ENCODE data around the gene RRP9.

RRP9 gene

DNA sequence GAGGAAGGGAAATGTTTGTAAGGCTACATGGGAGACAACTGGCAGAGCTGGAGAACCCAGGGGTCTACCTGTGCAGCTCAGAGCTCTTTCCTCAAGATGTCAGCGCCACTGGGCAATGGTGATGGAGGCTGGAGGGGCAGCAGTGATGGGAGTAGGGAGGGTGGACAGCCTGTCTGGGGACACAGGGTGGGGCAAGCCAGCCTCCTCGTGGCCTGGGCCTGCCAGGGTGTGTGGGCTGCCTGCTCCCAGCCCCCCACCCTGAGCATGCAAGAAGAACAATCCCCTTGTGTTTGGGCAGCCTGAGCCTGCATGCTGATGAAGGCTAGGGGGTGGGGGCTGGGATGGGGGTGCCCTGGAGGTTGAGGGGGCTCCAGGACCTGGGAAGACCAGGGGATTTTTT is 24.3 kb upstream of the RRP9 start:
- no peaks in the 10 kb centered on the region for H3K36me3 ChIP-seq (ENCODE audit: insufficient read depth, low read length)
- H3K4me1 ChIP-seq (ENCODE audit: insufficient read depth, low read length): peaks cover 26% of the 10 kb centered on the region
- H3K9me3 ChIP-seq (ENCODE audit: control insufficient read depth, insufficient read depth, low read length): no peaks in the 10 kb centered on the region
- no peak overlapping the region for H3K9ac ChIP-seq (ENCODE audit: low read depth, low read length)

GRCh38 chr3:51964521-51964920 is 22.8 kb upstream of the RRP9 start:
- Histone ChIP-seq H3K9ac (ENCODE audit: low read depth, low read length) (no peak overlapping the region), H3K9me3 (ENCODE audit: control insufficient read depth, insufficient read depth, low read length) (no peaks in the 10 kb centered on the region), H3K4me1 (ENCODE audit: insufficient read depth, low read length) (peaks cover 26% of the 10 kb centered on the region), H3K36me3 (ENCODE audit: insufficient read depth, low read length) (no peaks in the 10 kb centered on the region)

GRCh38 chr3:51963951-51964451 is 22.3 kb upstream of the RRP9 start:
- Histone ChIP-seq H3K9me3 (ENCODE audit: control insufficient read depth, insufficient read depth, low read length) (no peaks in the 10 kb centered on the region), H3K4me1 (ENCODE audit: insufficient read depth, low read length) (peaks cover 22% of the 10 kb centered on the region), H3K9ac (ENCODE audit: low read depth, low read length) (no peak overlapping the region), H3K36me3 (ENCODE audit: insufficient read depth, low read length) (no peaks in the 10 kb centered on the region)

- Histone ChIP-seq H3K9me3 (ENCODE audit: control insufficient read depth, insufficient read depth, low read length) (no peaks in the 10 kb centered on the region), H3K36me3 (ENCODE audit: insufficient read depth, low read length) (no peaks in the 10 kb centered on the region), H3K9ac (ENCODE audit: low read depth, low read length) (no peak overlapping the region), H3K4me1 (ENCODE audit: insufficient read depth, low read length) (peaks cover 16% of the 10 kb centered on the region; the same call in 1 of the 2 replicates)
Measured at GRCh38 chr3:51962854-51963530, 21.3 kb upstream of the RRP9 start.

GRCh38 chr3:51961602-51962569 is 20.2 kb upstream of the RRP9 start:
- no peak overlapping the region for H3K9ac ChIP-seq (ENCODE audit: low read depth, low read length)
- no peaks in the 10 kb centered on the region for H3K36me3 ChIP-seq (ENCODE audit: insufficient read depth, low read length)
- H3K4me1 ChIP-seq (ENCODE audit: insufficient read depth, low read length): peaks cover 16% of the 10 kb centered on the region; the same call in 1 of the 2 replicates
- no peaks in the 10 kb centered on the region for H3K9me3 ChIP-seq (ENCODE audit: control insufficient read depth, insufficient read depth, low read length)

GRCh38 chr3:51961011-51961410 is 19.3 kb upstream of the RRP9 start:
- H3K9ac ChIP-seq (ENCODE audit: low read depth, low read length): no peak overlapping the region
- no peaks in the 10 kb centered on the region for H3K36me3 ChIP-seq (ENCODE audit: insufficient read depth, low read length)
- peaks cover 11% of the 10 kb centered on the region; the same call in 1 of the 2 replicates for H3K4me1 ChIP-seq (ENCODE audit: insufficient read depth, low read length)
- no peaks in the 10 kb centered on the region for H3K9me3 ChIP-seq (ENCODE audit: control insufficient read depth, insufficient read depth, low read length)

GRCh38 chr3:51960386-51960785 is 18.7 kb upstream of the RRP9 start:
- Histone ChIP-seq H3K9ac (ENCODE audit: low read depth, low read length) (no peak overlapping the region), H3K36me3 (ENCODE audit: insufficient read depth, low read length) (no peaks in the 10 kb centered on the region), H3K4me1 (ENCODE audit: insufficient read depth, low read length) (peaks cover 9% of the 10 kb centered on the region; the same call in 1 of the 2 replicates), H3K9me3 (ENCODE audit: control insufficient read depth, insufficient read depth, low read length) (no peaks in the 10 kb centered on the region)

GRCh38 chr3:51959651-51960050 is 17.9 kb upstream of the RRP9 start:
- Histone ChIP-seq H3K9me3 (ENCODE audit: control insufficient read depth, insufficient read depth, low read length) (no peaks in the 10 kb centered on the region), H3K36me3 (ENCODE audit: insufficient read depth, low read length) (no peaks in the 10 kb centered on the region), H3K4me1 (ENCODE audit: insufficient read depth, low read length) (peaks cover 7% of the 10 kb centered on the region; the same call in 1 of the 2 replicates), H3K9ac (ENCODE audit: low read depth, low read length) (no peak overlapping the region)

DNA sequence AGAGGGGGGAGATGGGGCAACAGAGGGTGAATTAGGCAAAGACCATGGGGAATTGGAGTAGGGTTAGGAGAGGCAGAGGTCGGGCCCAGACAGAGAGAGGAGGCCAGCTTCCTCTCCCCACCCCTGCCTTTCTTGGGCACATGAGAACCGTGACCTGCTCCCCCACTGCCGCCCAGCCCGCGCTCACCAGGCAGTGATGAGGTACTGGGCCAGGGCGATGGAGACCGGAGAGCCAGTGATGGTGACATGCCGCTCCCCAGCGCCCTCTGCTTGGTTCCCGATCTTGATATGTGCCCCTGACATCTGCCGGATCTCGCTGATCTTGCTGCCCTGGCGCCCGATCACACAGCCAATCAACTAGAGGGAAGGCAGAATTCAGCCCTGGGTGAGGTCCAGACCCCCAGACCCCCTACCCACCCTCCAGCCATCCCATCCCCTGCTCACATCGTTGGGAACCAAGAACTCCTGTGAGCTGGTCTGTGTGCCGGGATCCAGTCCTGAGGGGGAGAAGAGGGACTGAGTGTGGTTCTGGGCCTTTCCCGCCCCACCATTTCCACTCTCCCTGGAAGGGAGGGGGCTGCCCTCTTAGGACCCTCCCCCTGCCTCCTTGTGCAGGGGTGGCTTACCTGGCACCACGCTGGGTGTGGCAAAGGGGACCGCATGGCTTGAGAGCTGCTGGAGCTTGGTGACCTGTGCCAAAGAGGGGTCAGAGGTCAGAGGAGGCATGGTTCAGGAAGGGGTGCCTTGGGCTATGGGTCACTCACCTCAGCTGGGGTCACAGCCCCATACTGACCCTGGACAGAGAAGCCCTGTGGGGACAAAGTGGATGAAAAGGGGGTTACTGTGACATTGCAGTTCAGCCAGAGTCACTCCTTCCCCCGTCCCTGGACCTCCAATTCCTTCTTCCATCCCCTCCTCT is 17.2 kb upstream of the RRP9 start:
- H3K4me1 ChIP-seq (ENCODE audit: insufficient read depth, low read length): no peaks in the 10 kb centered on the region; the same call in 1 of the 2 replicates
- H3K9ac ChIP-seq (ENCODE audit: low read depth, low read length): no peak overlapping the region
- H3K36me3 ChIP-seq (ENCODE audit: insufficient read depth, low read length): no peaks in the 10 kb centered on the region
- H3K9me3 ChIP-seq (ENCODE audit: control insufficient read depth, insufficient read depth, low read length): no peaks in the 10 kb centered on the region

DNA sequence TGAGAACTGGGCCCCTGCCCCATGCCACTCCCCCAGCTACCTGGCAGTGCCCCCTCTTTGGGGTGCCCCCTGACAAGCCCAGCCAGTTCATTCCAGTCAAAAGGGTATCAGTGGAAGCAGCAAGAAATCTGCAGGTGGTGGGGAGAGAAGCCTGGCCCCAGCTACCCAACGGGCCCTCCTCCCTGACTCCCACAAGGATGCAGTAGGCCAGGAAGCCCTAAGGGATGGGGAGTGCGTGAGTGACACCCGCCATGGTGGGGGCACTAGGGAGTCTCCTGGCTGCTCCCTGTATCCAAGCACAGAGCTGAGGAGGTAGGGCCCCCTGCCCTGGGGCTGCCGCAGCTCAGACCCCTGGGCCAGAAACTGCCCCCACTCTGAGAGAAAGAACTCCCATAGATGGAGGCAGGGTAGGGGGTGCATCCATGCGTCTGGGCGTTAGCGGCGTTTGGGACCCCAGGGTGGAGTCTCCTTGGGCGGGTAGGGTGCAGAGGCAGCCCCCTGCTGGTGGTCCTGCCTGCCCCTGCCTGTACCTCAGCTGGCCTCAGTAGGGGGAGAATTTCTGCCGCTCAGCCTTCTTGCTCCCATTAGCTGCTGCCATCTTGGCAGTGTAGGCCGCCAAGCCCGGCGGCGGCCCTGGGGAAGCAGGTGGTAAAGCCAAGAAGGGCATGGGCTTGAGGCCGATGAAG is 16.0 kb upstream of the RRP9 start:
- Histone ChIP-seq H3K9me3 (ENCODE audit: control insufficient read depth, insufficient read depth, low read length) (no peaks in the 10 kb centered on the region), H3K4me1 (ENCODE audit: insufficient read depth, low read length) (no peaks in the 10 kb centered on the region), H3K9ac (ENCODE audit: low read depth, low read length) (no peak overlapping the region), H3K36me3 (ENCODE audit: insufficient read depth, low read length) (no peaks in the 10 kb centered on the region)

DNA sequence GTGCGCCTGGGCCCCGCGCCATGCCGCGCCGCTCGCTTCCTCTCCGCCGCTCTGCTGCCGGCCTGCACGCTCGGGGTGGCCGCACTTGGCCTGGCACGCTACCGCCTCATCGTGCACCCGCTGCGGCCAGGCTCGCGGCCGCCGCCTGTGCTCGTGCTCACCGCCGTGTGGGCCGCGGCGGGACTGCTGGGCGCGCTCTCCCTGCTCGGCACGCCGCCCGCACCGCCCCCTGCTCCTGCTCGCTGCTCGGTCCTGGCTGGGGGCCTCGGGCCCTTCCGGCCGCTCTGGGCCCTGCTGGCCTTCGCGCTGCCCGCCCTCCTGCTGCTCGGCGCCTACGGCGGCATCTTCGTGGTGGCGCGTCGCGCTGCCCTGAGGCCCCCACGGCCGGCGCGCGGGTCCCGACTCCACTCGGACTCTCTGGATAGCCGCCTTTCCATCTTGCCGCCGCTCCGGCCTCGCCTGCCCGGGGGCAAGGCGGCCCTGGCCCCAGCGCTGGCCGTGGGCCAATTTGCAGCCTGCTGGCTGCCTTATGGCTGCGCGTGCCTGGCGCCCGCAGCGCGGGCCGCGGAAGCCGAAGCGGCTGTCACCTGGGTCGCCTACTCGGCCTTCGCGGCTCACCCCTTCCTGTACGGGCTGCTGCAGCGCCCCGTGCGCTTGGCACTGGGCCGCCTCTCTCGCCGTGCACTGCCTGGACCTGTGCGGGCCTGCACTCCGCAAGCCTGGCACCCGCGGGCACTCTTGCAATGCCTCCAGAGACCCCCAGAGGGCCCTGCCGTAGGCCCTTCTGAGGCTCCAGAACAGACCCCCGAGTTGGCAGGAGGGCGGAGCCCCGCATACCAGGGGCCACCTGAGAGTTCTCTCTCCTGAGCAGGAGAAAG is 14.4 kb upstream of the RRP9 start:
- Histone ChIP-seq H3K4me1 (ENCODE audit: insufficient read depth, low read length) (no peaks in the 10 kb centered on the region), H3K9me3 (ENCODE audit: control insufficient read depth, insufficient read depth, low read length) (no peaks in the 10 kb centered on the region), H3K36me3 (ENCODE audit: insufficient read depth, low read length) (no peaks in the 10 kb centered on the region), H3K9ac (ENCODE audit: low read depth, low read length) (peak overlapping the region; percentile 63)

DNA sequence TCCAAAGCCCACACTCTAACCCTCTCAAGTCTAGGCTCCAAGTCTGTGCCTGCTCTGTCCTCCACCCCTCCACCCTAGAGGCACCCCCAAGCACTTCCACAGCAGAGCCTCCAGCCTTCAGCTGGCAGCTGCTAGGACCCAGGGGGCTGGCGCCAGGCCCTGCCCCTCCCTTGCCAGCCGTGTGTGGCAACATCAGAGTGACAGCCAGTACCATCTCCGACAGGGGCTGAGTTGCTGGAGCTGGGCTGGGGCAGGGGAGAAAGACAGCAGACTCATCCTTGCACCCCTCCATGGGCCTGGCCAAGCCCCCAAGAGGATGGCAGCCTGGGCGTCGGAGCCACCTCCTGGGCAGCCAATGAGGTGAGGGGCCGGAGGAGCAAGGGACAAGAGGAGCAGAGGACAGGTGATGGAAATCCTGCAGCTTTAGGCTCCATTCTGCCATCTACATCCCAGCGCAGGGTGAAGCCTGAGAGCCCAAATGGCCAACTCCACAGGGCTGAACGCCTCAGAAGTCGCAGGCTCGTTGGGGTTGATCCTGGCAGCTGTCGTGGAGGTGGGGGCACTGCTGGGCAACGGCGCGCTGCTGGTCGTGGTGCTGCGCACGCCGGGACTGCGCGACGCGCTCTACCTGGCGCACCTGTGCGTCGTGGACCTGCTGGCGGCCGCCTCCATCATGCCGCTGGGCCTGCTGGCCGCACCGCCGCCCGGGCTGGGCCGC is 13.6 kb upstream of the RRP9 start, which contains the start of gene GPR62:
Gene GPR62, plus strand, starts transcription at position 207 of the 718 bp plus-strand sequence. Its CDS starts 272 bp downstream, at position 479.
- Histone ChIP-seq H3K9me3 (ENCODE audit: control insufficient read depth, insufficient read depth, low read length) (no peaks in the 10 kb centered on the region), H3K36me3 (ENCODE audit: insufficient read depth, low read length) (no peaks in the 10 kb centered on the region), H3K4me1 (ENCODE audit: insufficient read depth, low read length) (no peaks in the 10 kb centered on the region), H3K9ac (ENCODE audit: low read depth, low read length) (peak within 1 kb of the TSS; percentile 63)

Data from ES-I3 (cell line).